ENCODE data around the gene VAV2.

VAV2 gene

GRCh38 chr9:133834080-133834976 is 157.8 kb downstream of the VAV2 start:
- Histone ChIP-seq H3K4me3 (ENCODE audit: severe bottlenecking) (no peak overlapping the region), H3K27ac (ENCODE audit: poor library complexity, severe bottlenecking) (no peak overlapping the region), H3K9me3 (ENCODE audit: severe bottlenecking) (no peaks in the 10 kb centered on the region), H3K4me1 (ENCODE audit: insufficient read depth, poor library complexity, severe bottlenecking) (no peaks in the 10 kb centered on the region), H3K36me3 (ENCODE audit: low read depth) (peaks cover 28% of the 10 kb centered on the region), H3K27me3 (ENCODE audit: insufficient read depth, poor library complexity, severe bottlenecking) (no peaks in the 10 kb centered on the region)
- DNase-seq (ENCODE audit: low spot score) (no peak), ATAC-seq (ENCODE audit: low read depth) (no peak)
- no peak for TF ChIP-seq CTCF (IDR thresholded peaks at IDR 0.05; ENCODE audit: poor library complexity, severe bottlenecking)

- ATAC-seq (ENCODE audit: low read depth) (no peak), DNase-seq (ENCODE audit: low spot score) (no peak)
- H3K9me3 ChIP-seq (ENCODE audit: severe bottlenecking): no peaks in the 10 kb centered on the region
- no peak for TF ChIP-seq CTCF (IDR thresholded peaks at IDR 0.05; ENCODE audit: poor library complexity, severe bottlenecking)
- no peak overlapping the region for H3K27ac ChIP-seq (ENCODE audit: poor library complexity, severe bottlenecking)
- no peak overlapping the region for H3K4me3 ChIP-seq (ENCODE audit: severe bottlenecking)
- no peaks in the 10 kb centered on the region for H3K4me1 ChIP-seq (ENCODE audit: insufficient read depth, poor library complexity, severe bottlenecking)
- no peaks in the 10 kb centered on the region for H3K27me3 ChIP-seq (ENCODE audit: insufficient read depth, poor library complexity, severe bottlenecking)
- peaks cover 34% of the 10 kb centered on the region for H3K36me3 ChIP-seq (ENCODE audit: low read depth)
Observed at GRCh38 chr9:133833388-133834025, 158.6 kb downstream of the VAV2 start.

GRCh38 chr9:133832877-133833276 is 159.2 kb downstream of the VAV2 start:
- Histone ChIP-seq H3K27ac (ENCODE audit: poor library complexity, severe bottlenecking) (no peak overlapping the region), H3K9me3 (ENCODE audit: severe bottlenecking) (no peaks in the 10 kb centered on the region), H3K27me3 (ENCODE audit: insufficient read depth, poor library complexity, severe bottlenecking) (no peaks in the 10 kb centered on the region), H3K4me3 (ENCODE audit: severe bottlenecking) (no peak overlapping the region), H3K36me3 (ENCODE audit: low read depth) (peaks cover 34% of the 10 kb centered on the region), H3K4me1 (ENCODE audit: insufficient read depth, poor library complexity, severe bottlenecking) (no peaks in the 10 kb centered on the region)
- DNase-seq (ENCODE audit: low spot score) (no peak), ATAC-seq (ENCODE audit: low read depth) (no peak)
- TF ChIP-seq CTCF (IDR thresholded peaks at IDR 0.05; ENCODE audit: poor library complexity, severe bottlenecking): no peak

GRCh38 chr9:133830711-133831110 is 161.4 kb downstream of the VAV2 start:
- no peak for DNase-seq (ENCODE audit: low spot score)
- no peak for TF ChIP-seq CTCF (IDR thresholded peaks at IDR 0.05; ENCODE audit: poor library complexity, severe bottlenecking)
- Histone ChIP-seq H3K4me3 (ENCODE audit: severe bottlenecking) (no peak overlapping the region), H3K27ac (ENCODE audit: poor library complexity, severe bottlenecking) (no peak overlapping the region), H3K9me3 (ENCODE audit: severe bottlenecking) (no peaks in the 10 kb centered on the region), H3K27me3 (ENCODE audit: insufficient read depth, poor library complexity, severe bottlenecking) (no peaks in the 10 kb centered on the region), H3K36me3 (ENCODE audit: low read depth) (peaks cover 34% of the 10 kb centered on the region), H3K4me1 (ENCODE audit: insufficient read depth, poor library complexity, severe bottlenecking) (no peaks in the 10 kb centered on the region)
- ATAC-seq (ENCODE audit: low read depth): no peak
